KBM-7 (cell line): ENCODE data around the gene UBFD1.
"Not testable (repeated sequence)": the region's sequence is repeated elsewhere in the genome, so short reads cannot be mapped to it uniquely, and the experiment has no call there.

ENCODE experiments used
- DNase-seq: peaks from one replicate; pipeline ENCODE4 v3.0.0-alpha.2; 2015
- in situ Hi-C: fragments of 300-500 bp; cut with MboI; formaldehyde crosslinking; loops from 2 replicates; pipeline ENCODE4 v1.14.3; 2020; ENCODE audit warnings: low sequenced_read_pairs, low pct_unique_long_range_greater_than_20kb, mixed read lengths

The UBFD1 gene

DNA sequence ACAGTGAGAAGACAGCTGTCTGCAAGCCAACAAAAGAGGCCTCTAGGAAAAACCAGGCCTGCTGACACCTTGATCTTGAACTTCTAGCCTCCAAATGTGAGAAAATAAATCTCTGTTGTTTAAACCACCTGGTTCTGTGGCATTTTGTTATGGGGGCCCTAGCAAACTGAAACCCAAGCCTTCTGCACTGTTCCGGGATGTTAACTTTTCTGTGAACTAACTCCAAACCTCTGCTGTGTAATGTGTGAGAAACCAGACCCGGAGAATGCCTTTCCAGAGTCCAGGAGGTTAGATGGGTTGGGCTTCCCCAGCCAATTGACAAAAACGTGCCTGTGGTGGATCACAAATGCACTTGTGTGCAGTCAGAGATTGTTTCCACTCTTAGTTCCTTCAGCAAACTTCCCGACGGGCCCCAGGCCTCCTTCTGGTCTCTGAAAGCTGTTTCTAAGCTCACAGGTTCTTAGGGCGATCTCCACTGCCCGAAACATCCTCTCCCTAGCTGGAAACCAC lies 33.6 kb upstream of the UBFD1 start:
- in situ Hi-C loops, result no loop called here
- DNase-seq, result no peak

GRCh38 chr16:23524886-23525285 lies 32.6 kb upstream of the UBFD1 start:
- in situ Hi-C loops, result no loop called here

GRCh38 chr16:23527961-23528643 lies 29.4 kb upstream of the UBFD1 start:
- no peak for DNase-seq
- in situ Hi-C loops, result no loop called here

More at GRCh38 chr16:23524886-23525285, 32.6 kb upstream of the UBFD1 start:
- no peak for DNase-seq

DNA sequence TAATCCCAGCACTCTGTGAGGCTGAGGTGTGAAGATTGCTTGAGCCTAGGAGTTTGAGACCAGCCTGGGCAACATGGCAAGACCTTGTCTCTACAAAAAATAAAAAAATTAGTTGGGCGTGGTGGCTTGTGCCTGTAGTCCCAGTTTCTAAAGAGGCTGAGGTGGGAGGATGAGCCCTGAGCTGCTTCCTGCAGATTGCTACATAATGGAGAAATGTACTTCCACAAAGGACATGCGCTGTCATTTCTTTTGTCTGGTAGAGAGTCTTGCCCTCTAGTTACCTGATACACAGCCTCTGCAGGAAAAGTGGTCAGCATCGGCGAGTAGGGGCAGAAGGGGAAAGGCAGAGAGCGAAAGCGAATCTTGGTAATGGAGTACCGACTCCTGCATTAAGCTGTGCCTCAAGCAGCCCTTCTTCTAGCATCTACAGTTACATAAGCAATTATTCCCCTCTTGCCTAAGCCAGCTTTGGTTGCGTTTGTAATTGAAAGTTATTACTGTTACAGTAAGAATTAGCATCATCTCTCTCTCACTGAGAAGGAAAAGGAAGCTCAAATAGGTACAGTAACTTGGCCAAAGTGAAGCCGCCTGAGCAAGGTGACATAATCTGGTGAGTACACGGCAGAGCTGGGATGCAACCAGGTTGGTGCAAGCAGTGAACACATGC lies 28.8 kb upstream of the UBFD1 start:
- in situ Hi-C loops, result no loop called here
- no peak for DNase-seq

GRCh38 chr16:23530062-23530461 lies 27.5 kb upstream of the UBFD1 start:
- in situ Hi-C loops, result no loop called here
- DNase-seq, result no peak

- in situ Hi-C loops, result no loop called here
- no peak for DNase-seq
These were observed 25.1 kb upstream of the UBFD1 start for GRCh38 chr16:23532448-23532847.

GRCh38 chr16:23534868-23535860 lies 22.4 kb upstream of the UBFD1 start:
- in situ Hi-C loops, result no loop called here
- no peak for DNase-seq

DNA sequence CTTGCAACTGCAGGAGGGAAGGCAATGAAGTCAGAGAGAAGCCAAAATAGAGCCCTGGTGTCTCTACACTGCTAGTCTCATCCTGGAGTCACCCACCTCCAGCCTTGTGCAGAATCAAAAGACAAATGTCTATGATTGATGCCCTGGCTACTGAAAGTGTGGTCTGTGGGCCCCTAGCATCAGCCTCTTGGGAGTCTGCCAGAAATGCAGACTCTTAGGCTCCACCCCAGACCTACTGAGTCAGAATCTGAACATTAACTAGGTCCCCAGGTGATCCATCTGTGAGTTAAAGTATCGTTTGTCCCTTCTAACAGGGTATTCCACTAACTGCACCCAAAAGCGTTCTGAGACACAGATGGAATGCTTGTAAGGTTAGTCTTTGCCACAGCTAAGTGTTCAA lies 21.6 kb upstream of the UBFD1 start:
- in situ Hi-C loops, result no loop called here
- DNase-seq, result no peak

- DNase-seq, result no peak
- in situ Hi-C loops, result no loop called here
These were observed 20.1 kb upstream of the UBFD1 start for GRCh38 chr16:23537390-23537789.

DNA sequence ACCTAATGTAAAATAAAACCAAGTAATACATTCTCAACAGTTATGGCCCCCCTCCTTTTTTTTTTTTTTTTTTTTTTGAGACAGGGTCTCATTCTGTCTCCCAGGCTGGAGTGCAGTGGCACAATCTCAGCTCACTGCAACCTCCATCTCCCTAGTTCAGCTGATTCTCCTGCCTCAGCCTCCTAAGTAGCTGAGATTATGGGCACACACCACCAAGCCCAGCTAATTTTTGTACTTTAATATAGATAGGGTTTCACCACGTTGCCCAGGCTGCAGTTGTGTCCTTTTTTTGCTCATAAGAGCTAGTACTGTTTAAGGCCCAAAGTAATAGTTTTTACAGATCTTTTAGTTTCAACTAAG lies 18.6 kb upstream of the UBFD1 start:
- in situ Hi-C loops, result no loop called here

GRCh38 chr16:23539984-23540816 lies 17.3 kb upstream of the UBFD1 start:
- DNase-seq, result no peak
- in situ Hi-C loops, result no loop called here

More for the DNA sequence above, 18.6 kb upstream of the UBFD1 start:
- no peak for DNase-seq

GRCh38 chr16:23540817-23541178 lies 16.7 kb upstream of the UBFD1 start:
- DNase-seq, in situ Hi-C loops: not testable (repeated sequence)

DNA sequence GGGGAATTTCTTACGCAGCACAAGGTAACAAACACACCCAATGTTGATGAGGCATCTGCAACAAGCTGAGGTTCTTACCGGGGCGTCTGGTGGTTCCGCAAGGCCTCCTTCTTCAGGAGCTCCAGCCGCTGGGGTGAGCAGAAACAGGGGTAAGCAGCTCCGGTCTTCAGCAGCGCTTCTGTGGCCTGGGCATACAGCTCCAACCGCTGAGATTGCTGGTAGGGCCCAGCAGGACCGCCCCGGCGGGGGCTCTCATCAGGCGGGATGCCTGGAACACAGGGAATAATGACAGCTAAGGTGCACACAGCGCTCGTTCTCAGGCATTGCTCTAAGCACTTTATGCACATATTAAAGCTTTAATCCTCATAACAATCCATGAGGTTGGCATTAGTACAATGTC lies 13.1 kb upstream of the UBFD1 start:
- in situ Hi-C loops, result no loop called here
- DNase-seq, result no peak

- no peak for DNase-seq
- in situ Hi-C loops, result no loop called here
These were observed 7.6 kb upstream of the UBFD1 start for GRCh38 chr16:23549938-23550337.

DNA sequence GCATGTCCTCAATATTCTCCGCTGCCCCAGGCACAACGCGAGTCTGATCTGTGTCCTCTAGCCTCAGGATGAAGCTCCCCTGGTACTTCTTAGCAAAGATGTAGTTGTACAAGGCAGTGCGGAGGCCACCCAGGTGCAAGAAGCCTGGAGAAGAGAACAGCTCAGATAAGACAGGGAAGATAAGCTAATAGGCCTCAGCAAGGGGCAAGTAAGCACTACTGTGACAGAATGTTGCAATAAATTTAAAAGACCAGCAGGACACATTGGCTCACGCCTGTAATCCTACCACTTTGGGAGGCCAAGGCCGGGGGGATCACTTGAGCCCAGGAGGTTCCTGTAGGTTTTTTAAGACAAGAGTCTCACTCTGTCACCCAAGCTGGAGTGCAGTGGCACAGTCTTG lies 5.4 kb upstream of the UBFD1 start:
- in situ Hi-C loops, result no loop called here

GRCh38 chr16:23554536-23554935 lies 3.0 kb upstream of the UBFD1 start:
- DNase-seq, result peak; percentile 6

More for the DNA sequence above, 5.4 kb upstream of the UBFD1 start:
- DNase-seq, result no peak

GRCh38 chr16:23557779-23558702 lies 514 bp downstream of the UBFD1 start:
- DNase-seq, result no peak
- in situ Hi-C loops, result no loop called here

More at GRCh38 chr16:23554536-23554935, 3.0 kb upstream of the UBFD1 start:
- in situ Hi-C loops, result no loop called here

GRCh38 chr16:23561586-23561985 lies 4.1 kb downstream of the UBFD1 start:
- in situ Hi-C loops, result no loop called here
- no peak for DNase-seq
